Panc1 (cell line): ENCODE measurements around the gene CDHR2. TPM values are rescaled to one million over a fixed set of nuclear protein-coding genes. Genes with fewer than 3 reads are reported as not detected.
"Not testable (repeated sequence)": the region's sequence is repeated elsewhere in the genome, so short reads cannot be mapped to it uniquely, and the experiment has no call there.

Source experiments
- ATAC-seq: fragments of 200-7000 bp; cut with Tn5 transposase; 2 replicates; pipeline ENCODE4 v1.9.1; 2020; ENCODE audit warnings: mild to moderate bottlenecking, moderate library complexity
- BruUV-seq: library from RNA; stranded (reverse); fragments of 400-500 nt; replicated peaks from 2 replicates; lab custom pipeline; 2021; lab: Mats Ljungman, UMichigan
- CTCF ChIA-PET: fragments of 300-600 bp; sonication (Branson Sonifier 250); formaldehyde crosslinking; loops from one replicate; lab custom pipeline; 2022; ENCODE audit warnings: antibody characterized with exemption; lab: Charles Lee
- POLR2A ChIA-PET: fragments of 300-600 bp; sonication (Branson Sonifier 250); formaldehyde crosslinking; loops from one replicate; lab custom pipeline; 2022; ENCODE audit warnings: antibody characterized with exemption; lab: Charles Lee
- DNase-seq: peaks from one replicate; pipeline ENCODE4 v3.0.0-alpha.2; 2010; ENCODE audit warnings: low read depth, low spot score
- H3K27ac ChIP-seq: 2 replicates; pipeline ENCODE4 v1.5.1; 2011; ENCODE audit warnings: mild to moderate bottlenecking, low read length, inconsistent platforms
- H3K27me3 ChIP-seq: fragments of 200-500 bp; sonication (Bioruptor generic); 2 replicates; pipeline ENCODE4 v1.6.0; 2014; ENCODE audit warnings: low read length, inconsistent platforms; ENCODE audit not compliant: control insufficient read depth, insufficient read depth
- H3K36me3 ChIP-seq: fragments of 200-500 bp; sonication (Bioruptor generic); 2 replicates; pipeline ENCODE4 v1.5.1; 2014; ENCODE audit warnings: inconsistent platforms, mild to moderate bottlenecking, low read length, moderate library complexity; ENCODE audit not compliant: control insufficient read depth, insufficient read depth
- H3K4me1 ChIP-seq: 2 replicates; pipeline ENCODE4 v1.5.1; 2011; ENCODE audit warnings: inconsistent platforms, mild to moderate bottlenecking, low read length, moderate library complexity; ENCODE audit not compliant: control insufficient read depth, insufficient read depth
- H3K4me3 ChIP-seq, 2 experiments: 2 replicates each; pipeline ENCODE4 v1.5.1; 2011 to 2012; ENCODE audit warnings: low read depth in 2 of 2, low read length in 2 of 2, mild to moderate bottlenecking in 2 of 2, inconsistent platforms in 1 of 2, moderate library complexity in 1 of 2
- H3K9me3 ChIP-seq: fragments of 200-500 bp; sonication (Bioruptor generic); 2 replicates; pipeline ENCODE4 v1.5.1; 2014; ENCODE audit warnings: low read depth, mild to moderate bottlenecking, inconsistent platforms, low read length, moderate library complexity; ENCODE audit not compliant: control insufficient read depth, insufficient read depth
- POLR2AphosphoS5 ChIP-seq: IDR thresholded peaks from 2 replicates; pipeline ENCODE4 v1.6.1; 2012; ENCODE audit warnings: mild to moderate bottlenecking, low read depth, low read length, moderate library complexity
- SIN3A ChIP-seq: IDR thresholded peaks from 2 replicates; pipeline ENCODE4 v1.6.1; 2012; ENCODE audit warnings: low read depth, mild to moderate bottlenecking, low read length, moderate library complexity, borderline replicate concordance; ENCODE audit not compliant: insufficient read depth
- TCF7L2 ChIP-seq: IDR thresholded peaks from 2 replicates; pipeline ENCODE4 v1.6.1; 2011; ENCODE audit warnings: mild to moderate bottlenecking, low read depth, low read length, inconsistent platforms
- in situ Hi-C: cut with HindIII; loops from 2 replicates; pipeline ENCODE4 v1.10.0; 2016; ENCODE audit warnings: low sequenced_read_pairs, low pct_unique_long_range_greater_than_20kb
- intact Hi-C: fragments of 100-400 bp; cut with micrococcal nuclease; formaldehyde crosslinking; loops from one replicate; pipeline ENCODE4 v1.10.0; 2022; ENCODE audit not compliant: unreplicated experiment
- total RNA-seq: library from RNA; stranded (reverse); gene quantifications from one replicate; pipeline ENCODE4 v1.2.1, GENCODE V29; 2021; ENCODE audit not compliant: unreplicated experiment
- TF ChIP-seq, protein P1 (sequence below), 2 experiments: IDR thresholded peaks; 2 replicates each; pipeline ENCODE4 v1.6.1; 2011 to 2012; ENCODE audit warnings: low read depth in 2 of 2, control low read depth in 1 of 2, low read length in 1 of 2, mild to moderate bottlenecking in 1 of 2, moderate library complexity in 1 of 2; ENCODE audit not compliant: insufficient read depth in 1 of 2
- TF ChIP-seq, protein P2 (sequence below): fragments of 450-650 bp; IDR thresholded peaks from 2 replicates; pipeline ENCODE4 v1.5.1; 2017; ENCODE audit warnings: mild to moderate bottlenecking

The CDHR2 gene
- total RNA-seq, 1 experiment from 2014 or later: 0.72 TPM

DNA sequence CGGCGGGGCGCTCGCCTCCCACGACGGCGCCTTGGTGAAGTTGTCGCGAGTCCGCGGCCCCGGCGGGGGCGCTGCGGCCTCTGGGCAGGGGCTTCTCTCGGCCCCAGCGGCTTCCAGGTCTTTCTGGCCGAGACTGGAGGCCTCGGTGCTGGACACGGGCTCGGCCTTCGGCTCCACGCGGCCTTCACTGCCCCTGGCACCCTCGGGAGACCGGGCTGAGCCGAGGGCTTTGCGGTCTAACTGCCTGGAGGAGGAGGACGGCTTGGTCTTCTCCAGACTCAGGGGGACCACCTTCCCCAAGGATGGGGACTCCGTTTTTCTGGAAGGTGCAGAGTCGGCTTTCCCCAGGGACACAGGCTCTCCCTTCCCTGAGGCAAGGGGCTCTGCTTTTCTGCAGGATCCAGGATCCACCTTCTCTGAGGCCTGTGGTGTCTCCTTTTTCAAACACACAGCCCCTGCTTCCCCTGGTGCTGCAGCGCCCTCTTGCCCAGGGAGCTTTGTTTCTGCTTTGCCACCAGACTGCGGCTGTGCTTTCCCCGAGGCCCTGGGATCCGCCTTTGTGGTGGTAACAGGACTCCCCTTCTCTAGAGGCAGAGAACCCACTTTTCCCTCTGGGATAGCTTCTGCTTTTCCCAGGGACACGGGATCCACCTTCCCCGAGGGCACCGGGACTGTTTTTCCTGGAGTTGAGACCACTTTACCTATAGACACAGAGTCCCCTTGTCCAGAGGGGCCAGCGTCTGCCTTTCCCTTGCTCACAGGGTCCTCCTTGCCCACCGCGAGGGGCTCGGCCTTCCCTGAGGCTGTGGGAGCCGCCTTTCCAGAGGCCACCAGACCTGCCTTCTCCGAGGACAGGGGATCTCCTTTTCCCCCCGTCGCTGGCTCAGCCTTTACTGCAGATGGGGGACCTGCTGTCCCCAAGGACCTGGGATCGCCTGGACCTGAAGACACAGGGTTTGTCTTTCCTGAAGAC is 48.6 kb downstream of the CDHR2 start:
- Histone ChIP-seq H3K9me3 (no peaks in the 10 kb centered on the region), H3K4me1 (no peaks in the 10 kb centered on the region; the same call in 1 of the 2 replicates), H3K4me3 (no peak overlapping the region), H3K27me3 (no peaks in the 10 kb centered on the region), H3K36me3 (no peaks in the 10 kb centered on the region), H3K27ac (no peak overlapping the region)
- intact Hi-C loops (no loop called here), in situ Hi-C loops (no loop called here)
- DNase-seq (no peak), ATAC-seq (no peak)
- BruUV-seq: no TSS peak
- CTCF ChIA-PET: interaction anchor here (0.6 kb wide), 1 partner anchor 127 kb away, joined by 9 read pairs; no protein-coding TSS in a partner anchor
- TF ChIP-seq, protein P1, sequence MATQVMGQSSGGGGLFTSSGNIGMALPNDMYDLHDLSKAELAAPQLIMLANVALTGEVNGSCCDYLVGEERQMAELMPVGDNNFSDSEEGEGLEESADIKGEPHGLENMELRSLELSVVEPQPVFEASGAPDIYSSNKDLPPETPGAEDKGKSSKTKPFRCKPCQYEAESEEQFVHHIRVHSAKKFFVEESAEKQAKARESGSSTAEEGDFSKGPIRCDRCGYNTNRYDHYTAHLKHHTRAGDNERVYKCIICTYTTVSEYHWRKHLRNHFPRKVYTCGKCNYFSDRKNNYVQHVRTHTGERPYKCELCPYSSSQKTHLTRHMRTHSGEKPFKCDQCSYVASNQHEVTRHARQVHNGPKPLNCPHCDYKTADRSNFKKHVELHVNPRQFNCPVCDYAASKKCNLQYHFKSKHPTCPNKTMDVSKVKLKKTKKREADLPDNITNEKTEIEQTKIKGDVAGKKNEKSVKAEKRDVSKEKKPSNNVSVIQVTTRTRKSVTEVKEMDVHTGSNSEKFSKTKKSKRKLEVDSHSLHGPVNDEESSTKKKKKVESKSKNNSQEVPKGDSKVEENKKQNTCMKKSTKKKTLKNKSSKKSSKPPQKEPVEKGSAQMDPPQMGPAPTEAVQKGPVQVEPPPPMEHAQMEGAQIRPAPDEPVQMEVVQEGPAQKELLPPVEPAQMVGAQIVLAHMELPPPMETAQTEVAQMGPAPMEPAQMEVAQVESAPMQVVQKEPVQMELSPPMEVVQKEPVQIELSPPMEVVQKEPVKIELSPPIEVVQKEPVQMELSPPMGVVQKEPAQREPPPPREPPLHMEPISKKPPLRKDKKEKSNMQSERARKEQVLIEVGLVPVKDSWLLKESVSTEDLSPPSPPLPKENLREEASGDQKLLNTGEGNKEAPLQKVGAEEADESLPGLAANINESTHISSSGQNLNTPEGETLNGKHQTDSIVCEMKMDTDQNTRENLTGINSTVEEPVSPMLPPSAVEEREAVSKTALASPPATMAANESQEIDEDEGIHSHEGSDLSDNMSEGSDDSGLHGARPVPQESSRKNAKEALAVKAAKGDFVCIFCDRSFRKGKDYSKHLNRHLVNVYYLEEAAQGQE (IDR thresholded peaks at IDR 0.05; ENCODE audit: insufficient read depth in 1 of 2, low read depth in 2 of 2, low read length in 1 of 2): no peak
- no peak for TF ChIP-seq POLR2AphosphoS5
- TF ChIP-seq, protein P2, sequence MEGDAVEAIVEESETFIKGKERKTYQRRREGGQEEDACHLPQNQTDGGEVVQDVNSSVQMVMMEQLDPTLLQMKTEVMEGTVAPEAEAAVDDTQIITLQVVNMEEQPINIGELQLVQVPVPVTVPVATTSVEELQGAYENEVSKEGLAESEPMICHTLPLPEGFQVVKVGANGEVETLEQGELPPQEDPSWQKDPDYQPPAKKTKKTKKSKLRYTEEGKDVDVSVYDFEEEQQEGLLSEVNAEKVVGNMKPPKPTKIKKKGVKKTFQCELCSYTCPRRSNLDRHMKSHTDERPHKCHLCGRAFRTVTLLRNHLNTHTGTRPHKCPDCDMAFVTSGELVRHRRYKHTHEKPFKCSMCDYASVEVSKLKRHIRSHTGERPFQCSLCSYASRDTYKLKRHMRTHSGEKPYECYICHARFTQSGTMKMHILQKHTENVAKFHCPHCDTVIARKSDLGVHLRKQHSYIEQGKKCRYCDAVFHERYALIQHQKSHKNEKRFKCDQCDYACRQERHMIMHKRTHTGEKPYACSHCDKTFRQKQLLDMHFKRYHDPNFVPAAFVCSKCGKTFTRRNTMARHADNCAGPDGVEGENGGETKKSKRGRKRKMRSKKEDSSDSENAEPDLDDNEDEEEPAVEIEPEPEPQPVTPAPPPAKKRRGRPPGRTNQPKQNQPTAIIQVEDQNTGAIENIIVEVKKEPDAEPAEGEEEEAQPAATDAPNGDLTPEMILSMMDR: no peak
- no peak for TF ChIP-seq TCF7L2
- no peak for TF ChIP-seq SIN3A
- POLR2A ChIA-PET: no interaction called here

DNA sequence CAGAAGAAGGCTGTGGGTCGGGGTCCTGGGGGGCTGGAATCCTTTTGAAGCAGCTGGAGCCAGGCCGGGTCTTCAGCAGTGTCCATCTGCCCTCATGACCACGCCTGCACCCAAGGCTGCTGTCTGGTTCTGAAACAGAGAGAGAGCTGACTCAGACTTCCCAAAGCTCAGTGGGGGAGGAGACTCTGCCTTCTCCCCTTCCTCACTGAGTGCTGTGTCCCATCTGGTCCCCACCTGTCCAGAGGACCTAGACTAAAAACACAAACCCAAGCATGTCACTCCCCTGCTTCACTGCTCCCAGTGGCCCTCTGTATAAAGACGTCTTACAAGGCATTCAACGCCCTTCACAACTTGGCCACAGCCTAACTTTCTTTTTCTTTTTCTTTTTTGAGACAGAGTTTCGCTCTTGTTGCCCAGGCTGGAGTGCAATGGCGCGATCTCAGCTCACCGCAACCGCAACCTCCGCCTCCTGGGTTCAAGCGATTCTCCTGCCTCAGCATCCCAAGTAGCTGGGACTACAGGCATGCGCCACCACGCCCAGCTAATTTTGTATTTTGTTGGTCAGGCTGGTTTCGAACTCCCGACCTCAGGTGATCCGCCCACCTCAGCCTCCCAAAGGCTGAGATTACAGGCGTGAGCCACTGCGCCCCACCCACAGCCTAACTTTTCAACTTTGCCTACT is 50.7 kb downstream of the CDHR2 start:
- H3K4me1 ChIP-seq, H3K4me3 ChIP-seq, H3K27ac ChIP-seq, H3K9me3 ChIP-seq, CTCF ChIA-PET, POLR2A ChIA-PET, H3K27me3 ChIP-seq, BruUV-seq, in situ Hi-C loops, H3K36me3 ChIP-seq, ATAC-seq, DNase-seq, intact Hi-C loops: not testable (repeated sequence)
